HG03045 (cell line): ENCODE measurements around the gene FAM72D.
"Not testable (repeated sequence)": the region's sequence is repeated elsewhere in the genome, so short reads cannot be mapped to it uniquely, and the experiment has no call there.

Experiments
- ATAC-seq: cut with Tn5 transposase; IDR thresholded peaks from one replicate; pipeline ENCODE4 v1.9.1; 2021; ENCODE audit warnings: mild to moderate bottlenecking, moderate library complexity; ENCODE audit not compliant: unreplicated experiment

Gene FAM72D

DNA sequence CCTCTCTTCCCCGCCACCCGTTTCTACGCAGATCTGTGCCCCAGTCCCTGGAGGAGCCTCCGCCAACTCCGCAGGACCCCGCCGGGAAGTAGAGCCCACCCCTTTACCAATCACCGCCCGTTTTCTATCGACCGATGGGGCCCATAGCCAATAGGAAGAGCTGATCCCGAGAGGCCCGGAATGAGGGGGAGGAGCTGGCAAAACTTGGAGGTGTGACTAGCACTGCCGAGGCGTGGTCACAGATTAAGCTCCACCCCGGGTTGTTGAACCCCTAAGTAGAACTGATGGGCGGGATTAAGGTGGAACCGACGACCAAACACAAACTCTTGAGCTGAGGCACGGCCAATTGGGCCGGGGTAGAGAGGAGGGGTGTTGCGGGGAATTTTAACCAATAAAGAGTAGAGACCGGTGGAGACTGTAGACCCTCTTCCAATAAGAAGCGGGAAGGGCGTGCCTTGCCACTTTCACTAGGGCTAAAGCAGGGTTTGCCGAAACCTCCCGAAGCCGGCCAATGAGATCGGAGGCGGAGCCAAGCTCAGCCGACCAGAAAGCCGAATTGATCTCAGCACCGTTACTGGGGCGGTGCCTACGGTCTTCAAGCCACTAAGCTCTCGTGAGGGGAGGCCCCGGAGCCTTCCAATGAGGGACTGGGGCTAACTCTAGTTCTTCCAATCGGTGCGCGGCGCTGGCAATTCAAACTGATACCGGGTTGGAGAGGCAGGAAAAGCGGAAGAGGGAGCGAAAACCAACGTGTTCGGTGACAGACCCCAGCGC is at the start of gene FAM72D, which contains the start of gene SRGAP2B:
FAM72D (plus strand) TSS at position 691 of the 774 bp plus-strand sequence. CDS start 874 bp downstream, outside the sequence.
SRGAP2B (minus strand) TSS at position 45 of the 774 bp plus-strand sequence. CDS start 2,427 bp downstream, outside the sequence.
- ATAC-seq, result peak; percentile 89

DNA sequence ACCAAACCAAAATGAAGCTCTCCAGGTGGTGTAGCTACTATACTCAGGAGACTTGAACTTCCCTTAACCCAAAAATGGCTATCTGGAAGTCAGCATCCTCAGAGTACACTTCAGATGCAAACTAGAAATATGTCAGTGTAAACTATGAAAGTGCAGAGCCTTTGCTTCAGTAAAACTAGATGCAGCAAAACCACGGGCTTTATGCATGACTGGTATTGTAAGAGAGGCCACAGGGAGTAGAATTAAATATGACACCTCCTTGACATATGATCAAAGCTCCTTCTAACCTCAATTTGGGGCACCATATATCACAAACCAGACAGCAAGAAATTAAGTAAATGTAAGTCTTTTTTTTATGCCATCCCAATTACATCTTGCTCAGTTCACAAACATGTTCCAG is 48.2 kb upstream of the FAM72D start:
- not testable (repeated sequence) for ATAC-seq

DNA sequence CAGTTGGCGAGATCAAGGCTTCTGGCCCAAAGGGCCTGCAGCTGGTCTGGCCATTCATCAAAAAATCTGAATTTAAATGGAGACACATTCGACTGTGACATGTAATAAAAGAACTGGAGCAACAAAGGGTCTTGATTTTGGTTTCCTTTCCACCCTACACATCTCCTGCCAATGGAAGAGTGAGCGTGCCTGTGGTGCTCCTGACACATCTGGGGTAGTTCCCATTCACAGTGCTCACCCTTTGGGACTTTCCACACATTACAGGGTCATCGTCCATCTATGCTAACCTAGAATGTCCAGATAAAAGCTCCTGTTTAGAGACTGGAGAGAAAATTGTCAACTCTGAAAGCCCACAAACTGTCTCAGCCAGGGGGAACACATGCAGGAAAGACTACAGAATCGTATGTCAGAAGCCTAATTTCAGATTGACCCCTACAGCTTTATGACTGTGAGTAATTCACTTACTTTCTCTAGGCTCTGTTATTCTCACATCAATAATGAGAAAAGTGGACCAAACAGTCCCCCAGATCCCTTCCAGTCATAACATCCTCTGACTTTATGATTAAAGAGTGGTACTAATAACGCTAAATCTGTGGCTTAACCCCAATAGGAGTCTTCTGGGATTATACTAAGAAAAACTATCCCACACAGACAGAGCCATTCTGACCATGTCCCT is 47.5 kb upstream of the FAM72D start:
- ATAC-seq, result not testable (repeated sequence)

DNA sequence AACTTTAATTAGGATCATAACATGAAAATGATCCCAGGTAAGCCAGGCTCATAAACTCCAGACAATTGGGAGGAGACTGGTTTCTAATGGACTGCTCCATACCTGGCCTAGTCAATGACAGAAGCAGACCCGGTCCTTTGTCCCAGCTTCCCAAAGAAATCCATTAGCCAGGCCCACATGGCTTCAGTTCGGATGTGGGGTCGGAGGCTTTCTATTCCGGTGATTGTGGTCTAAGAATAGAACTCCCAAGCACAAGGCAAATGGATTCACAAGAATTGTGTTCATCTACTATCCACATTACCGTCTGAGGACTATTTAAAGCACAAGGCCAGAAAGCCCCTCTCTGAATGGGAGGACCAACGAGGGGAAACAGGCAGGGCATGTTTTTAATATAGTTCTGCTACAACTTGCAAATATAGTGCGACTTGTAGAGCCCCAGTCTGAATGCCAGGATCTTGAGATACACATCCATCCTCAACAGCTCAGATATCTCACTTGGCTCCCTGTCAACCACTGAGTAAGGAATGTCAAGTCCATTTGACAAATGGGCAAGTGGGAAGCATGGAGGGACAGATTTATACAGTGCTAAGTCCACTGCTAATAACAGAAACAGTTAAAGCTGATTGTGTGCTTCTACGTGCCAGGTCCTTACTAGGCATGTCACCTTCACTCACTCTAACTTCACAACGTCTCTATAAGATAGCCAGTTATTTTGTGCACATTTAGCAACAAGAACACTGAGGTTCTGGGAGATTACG is 43.6 kb upstream of the FAM72D start:
- not testable (repeated sequence) for ATAC-seq

GRCh38 chr1:145053428-145053827 is 42.3 kb upstream of the FAM72D start:
- ATAC-seq, result not testable (repeated sequence)

DNA sequence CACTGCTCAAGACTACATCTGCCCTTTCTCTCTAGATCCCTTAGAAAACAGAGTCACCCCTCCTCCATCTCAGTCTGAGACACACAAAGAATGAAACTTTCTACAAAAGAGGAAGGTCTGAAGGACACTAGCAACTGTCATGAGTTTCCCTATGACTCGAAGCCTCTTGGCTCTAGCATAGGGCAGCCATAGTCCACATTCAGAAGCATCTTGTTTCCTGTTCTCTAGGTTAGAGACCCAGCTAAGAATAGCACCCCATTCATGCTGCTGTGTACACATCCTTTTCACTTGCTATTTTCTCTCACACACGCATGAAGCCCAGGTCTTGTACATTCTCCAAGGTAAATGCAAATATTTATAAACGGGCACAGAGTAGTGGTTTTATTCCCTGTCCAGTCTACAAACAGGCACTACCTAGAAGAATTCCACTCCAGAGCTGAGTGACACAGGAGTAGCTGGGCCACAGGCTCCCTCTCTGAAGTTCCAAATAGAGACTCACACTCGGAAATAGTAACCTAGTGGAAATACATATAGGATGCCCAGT is 40.5 kb upstream of the FAM72D start:
- peak; percentile 99 for ATAC-seq

- not testable (repeated sequence) for ATAC-seq
Observed at GRCh38 chr1:145058184-145058583, 37.6 kb upstream of the FAM72D start.

DNA sequence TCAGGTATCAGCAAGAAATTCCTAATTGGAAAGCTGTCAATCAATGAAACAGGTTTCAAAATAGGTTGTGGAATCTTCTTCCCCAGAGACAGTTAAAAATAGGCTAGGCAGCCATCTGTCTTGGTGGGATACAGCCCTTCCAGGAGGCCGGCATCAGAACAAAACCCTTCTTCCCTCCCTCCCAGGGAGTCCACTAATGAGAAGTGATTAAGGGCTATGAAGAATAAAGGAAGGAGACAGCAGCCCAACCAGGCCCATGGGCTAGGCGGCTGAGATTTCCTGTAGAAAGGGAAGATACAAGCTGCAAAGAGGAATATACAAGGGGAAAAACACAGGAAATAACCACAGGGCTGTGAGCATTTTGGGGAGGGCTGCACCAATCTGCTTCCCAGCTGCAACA is 32.5 kb upstream of the FAM72D start:
- not testable (repeated sequence) for ATAC-seq

GRCh38 chr1:145063941-145064648 is 31.7 kb upstream of the FAM72D start:
- ATAC-seq, result not testable (repeated sequence)

DNA sequence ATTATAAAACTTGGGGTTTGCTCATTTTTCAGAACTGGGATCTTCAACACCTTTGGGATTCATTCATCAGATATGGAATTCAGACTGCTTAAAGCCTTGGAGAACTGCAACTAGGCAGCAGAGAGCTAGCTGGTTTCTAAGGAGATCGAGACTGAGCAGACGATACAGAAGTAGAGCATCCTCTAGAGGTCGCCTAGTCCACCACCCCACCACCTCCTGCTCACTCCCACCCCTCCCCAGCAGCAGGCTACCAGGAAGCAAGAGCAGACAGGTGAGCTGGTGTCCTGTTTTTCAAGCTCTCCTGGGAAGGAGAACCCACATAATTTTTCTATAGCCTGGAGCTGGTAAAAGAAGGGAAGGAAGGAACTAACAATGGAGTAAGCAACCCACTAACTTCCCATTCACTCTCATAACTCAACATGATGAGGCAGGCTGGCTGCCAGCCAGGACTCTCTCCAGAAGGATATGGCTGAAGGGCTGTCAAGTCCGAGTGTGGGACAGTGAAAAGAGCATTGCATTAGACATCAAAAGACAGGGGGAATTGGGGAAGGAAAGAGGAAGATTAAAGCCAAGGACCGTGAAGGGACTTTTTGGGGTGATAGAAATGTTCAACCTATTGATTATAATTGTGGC is 30.5 kb upstream of the FAM72D start:
- ATAC-seq, result not testable (repeated sequence)

GRCh38 chr1:145066486-145066885 is 29.3 kb upstream of the FAM72D start:
- ATAC-seq, result not testable (repeated sequence)

- not testable (repeated sequence) for ATAC-seq
Observed at GRCh38 chr1:145071569-145071968, 24.2 kb upstream of the FAM72D start.

GRCh38 chr1:145074021-145074559 is 21.7 kb upstream of the FAM72D start:
- not testable (repeated sequence) for ATAC-seq

DNA sequence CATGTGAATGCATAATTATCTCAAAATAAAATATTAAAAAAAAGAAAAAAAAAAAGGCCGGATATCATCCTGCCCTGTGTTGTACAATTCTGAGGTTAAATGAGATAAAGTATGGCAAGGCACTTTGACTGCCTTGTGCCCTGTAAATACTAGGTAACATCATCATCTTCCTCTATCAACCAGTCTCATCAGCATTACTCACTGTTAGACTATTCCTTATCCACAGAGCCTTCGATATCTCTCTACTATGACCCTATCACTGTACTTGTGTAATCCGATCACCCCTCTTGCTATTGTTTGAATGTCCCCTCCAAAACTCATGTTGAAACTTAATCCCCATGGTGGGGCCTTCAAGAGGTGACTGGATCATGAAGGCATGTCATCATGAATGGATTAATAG is 18.9 kb upstream of the FAM72D start:
- not testable (repeated sequence) for ATAC-seq

DNA sequence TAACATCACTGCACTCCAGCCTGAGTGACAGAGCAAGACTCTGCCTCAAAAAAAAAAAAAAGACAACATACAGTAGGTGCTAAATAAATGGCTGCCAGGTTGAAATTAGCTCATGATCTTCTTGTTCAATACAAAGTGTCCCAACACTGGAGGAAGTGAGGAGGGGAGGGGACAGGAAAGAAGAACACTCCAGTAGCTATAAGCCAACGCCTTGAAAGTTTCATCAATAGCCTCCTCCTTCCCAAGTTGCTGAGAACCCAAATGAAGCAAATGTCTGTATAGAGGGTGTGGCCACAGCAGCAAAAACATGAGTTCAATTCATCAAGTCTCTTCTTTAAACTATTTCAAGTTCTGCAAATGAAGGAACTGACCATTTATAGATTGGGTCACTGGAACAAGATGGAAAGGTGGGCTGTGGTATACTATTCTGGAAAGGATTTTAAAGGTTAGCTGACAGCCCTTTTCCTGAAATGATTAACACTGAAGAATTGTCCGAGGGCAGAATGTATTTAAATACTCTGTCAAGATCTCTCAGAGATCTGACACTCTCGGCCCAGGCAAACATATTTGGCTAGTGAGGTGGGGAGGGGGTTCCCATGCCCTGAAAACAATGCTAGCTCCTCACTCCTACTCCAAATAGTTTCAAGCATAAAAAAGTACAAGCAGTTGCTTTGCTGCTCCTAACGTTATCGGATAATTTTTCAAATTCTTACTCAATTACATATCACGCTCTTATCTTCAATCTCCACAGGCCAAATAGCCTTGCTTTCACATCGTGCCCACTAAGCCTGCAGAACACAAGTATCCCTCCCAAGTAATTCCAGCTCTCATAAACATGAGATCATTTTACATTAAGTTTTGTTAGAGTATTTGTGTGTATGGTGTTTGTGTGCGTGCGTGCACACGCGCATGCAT is 17.6 kb upstream of the FAM72D start:
- ATAC-seq, result not testable (repeated sequence)

DNA sequence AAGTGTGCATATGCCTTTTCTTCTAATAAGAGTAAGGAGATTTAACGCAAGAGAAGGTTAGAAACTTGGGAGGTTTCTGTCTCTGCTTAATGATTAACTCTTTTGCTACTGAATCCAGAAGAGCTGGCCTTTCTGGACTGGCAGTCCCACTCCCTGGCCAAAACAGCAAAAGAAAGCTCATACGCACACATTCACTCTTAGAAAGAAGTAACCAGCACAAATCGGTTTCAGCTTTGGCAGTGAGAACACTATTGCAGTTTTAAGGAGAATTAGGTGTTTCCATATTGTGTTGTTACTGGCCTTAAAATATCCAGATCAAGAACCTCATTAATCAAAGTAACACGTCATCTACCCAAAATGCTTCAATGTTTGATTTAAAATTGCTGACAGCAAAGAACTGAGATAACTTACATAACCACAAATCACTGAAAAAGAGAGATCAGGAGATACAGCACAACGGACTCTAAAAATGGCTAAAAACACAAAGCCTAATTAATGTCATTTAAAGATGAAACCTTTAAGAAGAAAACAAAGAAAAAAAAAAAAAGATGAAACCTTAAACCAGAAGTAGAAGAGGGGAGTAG is 16.9 kb upstream of the FAM72D start:
- ATAC-seq, result not testable (repeated sequence)

- ATAC-seq, result not testable (repeated sequence)
Observed at GRCh38 chr1:145079737-145080136, 16.0 kb upstream of the FAM72D start.

GRCh38 chr1:145080193-145080592 is 15.6 kb upstream of the FAM72D start:
- not testable (repeated sequence) for ATAC-seq
